Left lobe of liver (tissue), 2 donors: ENCODE measurements around the gene PML. TPM values are rescaled to one million over a fixed set of nuclear protein-coding genes. Genes with fewer than 3 reads are reported as not detected.

Experiments used
- ATAC-seq: fragments of 200-7000 bp; cut with Tn5 transposase; one replicate; pipeline ENCODE4 v1.9.1; 2020; ENCODE audit warnings: mild to moderate bottlenecking, moderate library complexity
- DNase-seq: peaks from one replicate; pipeline ENCODE4 v3.0.0-alpha.2; 2020; ENCODE audit warnings: low spot score
- total RNA-seq: library from RNA; stranded (reverse); gene quantifications from one replicate; pipeline ENCODE4 v1.2.1, GENCODE V29; 2021
- donor health status: DM: no; HTN: no; CAD: no; lungs with moderate emphysema.
- donor health status: DM: no; HTN: yes; CAD: no.

The PML gene
- total RNA-seq, 1 donor from 2014 or later: 15.5 TPM

DNA sequence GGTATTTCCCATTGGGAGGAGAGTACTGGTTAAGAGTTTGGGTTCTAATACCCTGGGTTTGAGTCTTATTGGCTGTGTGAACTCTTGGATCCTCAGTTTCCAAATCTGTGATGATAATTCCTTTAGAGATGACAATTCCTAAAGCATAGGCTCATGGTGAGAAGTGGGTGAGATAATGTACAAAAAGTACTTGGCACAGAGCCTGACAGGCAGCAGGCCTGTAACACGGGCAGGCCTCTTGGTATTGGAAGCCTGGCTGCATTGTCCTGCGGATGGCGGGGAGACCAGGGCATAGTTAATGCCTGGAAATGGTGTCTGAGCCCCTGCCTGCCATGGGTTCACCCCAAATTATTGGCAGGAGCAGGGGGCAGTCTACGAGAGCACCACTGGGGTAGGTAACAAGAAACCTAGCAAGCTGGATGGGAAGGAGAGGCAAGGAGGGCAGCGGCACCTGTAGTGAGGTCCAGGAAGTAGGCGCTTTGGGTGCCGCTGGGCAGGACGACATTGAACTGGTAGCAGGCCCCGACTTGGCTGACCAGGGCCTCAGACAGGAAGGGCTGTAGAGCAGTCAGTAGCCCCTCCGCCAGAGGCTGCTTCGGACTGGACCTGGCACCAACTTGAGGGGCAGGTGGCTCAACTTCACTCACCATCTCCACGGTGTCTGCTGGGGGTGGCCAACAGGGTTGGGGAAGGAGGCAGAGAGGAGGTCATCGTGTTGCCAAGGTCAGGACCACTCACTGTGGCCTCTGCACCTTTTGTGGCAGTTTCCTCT, 10.1 kb upstream of the PML start:
- no peak for DNase-seq
- no peak for ATAC-seq

DNA sequence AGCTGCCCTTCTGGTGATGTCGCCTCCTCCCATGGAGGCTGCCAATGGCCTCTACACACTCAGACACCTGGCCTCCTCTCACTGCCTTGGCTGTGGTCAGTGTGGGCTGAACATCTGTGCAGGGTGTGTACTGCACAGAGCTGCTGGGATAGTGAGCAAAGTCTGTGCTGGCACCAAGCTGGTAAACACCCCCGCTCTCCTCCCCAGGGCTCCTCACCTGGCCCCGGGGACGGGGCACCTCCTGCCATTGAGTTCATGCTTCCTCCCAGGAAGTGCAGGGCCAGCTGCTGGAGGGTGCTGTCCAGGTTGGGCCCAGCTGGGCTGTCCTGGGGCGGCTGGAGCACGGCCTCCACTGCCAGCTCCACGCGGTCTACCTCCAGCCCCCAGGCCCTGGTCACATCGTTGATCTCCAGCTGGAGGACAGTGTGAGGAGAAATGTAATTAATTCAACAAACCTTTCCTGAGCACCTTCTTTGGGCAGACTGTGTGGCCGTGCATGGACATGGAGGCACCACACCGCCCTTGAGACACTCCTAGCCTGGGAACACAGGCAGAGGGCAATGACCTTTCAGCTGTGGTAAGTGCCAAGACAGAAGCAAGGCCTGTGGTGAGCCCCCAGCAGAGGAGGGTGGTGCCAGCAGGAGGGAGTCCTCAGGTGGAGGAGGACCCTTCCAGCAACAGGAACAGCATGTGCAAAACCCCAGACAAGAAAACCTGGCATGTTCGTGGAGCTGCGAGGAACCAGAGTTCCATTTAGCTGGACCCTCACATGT, 9.2 kb upstream of the PML start:
- no peak for DNase-seq
- ATAC-seq: no peak

DNA sequence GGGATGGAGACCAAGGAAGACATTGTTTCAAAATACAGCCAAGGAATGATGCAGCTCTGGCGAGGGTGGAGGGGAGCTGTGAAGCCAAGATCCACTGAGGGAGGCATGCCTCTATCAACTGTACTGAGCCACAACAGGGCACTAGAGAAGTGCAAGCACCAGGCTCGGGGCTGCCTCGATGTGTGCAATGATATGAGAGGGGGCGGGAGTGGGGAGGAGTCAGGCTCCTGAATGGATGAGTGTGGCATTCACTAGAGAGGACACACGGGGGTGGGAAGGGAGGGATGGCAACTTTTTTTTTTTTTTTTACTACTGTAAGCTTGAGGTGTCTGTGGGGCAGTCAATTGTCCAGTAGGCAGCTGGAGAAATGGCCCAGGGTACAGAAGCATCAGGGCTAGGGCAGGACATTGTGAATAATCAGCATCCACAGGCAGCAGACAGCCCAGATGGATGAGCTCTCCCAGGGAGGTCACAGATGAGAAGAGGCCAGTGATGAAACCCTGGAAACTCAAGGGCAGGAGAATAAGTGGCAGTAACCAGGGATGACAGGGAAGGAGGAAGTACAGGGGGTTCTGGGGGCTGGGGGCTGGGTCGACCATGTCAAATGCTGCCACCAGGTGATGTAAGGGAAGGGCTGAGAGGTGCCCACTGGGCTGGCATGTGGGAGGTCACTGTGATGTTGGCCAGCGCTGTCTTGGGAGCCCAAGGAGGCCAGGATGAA, 8.3 kb upstream of the PML start:
- no peak for ATAC-seq
- no peak for DNase-seq

DNA sequence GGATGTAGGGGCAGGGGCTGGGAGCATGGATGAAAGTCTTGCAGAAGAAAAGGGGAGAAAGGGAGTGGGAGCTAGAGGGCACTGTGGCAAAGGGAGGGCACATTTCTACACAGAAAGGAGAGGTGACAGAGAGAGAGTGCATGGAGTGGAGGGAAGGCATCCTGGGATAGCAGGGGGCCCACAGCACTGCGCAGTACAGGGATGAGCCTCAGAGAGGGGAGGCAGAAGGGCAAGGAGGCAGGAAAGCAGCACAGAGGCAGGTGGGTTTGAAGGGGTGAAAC, 7.8 kb upstream of the PML start:
- DNase-seq (no peak), ATAC-seq (no peak)

DNA sequence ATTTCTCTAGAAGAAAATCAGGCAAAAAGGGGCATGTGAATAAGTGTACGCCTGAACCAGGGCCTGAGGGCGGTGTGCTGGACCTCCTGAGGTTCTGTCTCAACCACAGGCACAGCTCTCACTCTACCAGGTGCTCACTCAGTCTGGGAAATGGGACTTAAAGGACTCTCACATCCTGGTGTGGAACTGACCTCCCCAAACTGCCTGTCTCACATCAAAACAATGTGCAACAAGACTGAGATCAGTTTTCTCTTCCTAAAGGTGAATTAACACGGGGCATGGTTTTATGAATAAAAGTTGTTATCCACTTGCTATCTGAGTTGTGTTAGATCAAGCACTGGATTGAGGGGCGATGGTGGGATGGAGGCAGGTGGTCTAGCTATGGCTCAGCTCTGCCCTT, 7.3 kb upstream of the PML start:
- ATAC-seq (no peak), DNase-seq (no peak)

DNA sequence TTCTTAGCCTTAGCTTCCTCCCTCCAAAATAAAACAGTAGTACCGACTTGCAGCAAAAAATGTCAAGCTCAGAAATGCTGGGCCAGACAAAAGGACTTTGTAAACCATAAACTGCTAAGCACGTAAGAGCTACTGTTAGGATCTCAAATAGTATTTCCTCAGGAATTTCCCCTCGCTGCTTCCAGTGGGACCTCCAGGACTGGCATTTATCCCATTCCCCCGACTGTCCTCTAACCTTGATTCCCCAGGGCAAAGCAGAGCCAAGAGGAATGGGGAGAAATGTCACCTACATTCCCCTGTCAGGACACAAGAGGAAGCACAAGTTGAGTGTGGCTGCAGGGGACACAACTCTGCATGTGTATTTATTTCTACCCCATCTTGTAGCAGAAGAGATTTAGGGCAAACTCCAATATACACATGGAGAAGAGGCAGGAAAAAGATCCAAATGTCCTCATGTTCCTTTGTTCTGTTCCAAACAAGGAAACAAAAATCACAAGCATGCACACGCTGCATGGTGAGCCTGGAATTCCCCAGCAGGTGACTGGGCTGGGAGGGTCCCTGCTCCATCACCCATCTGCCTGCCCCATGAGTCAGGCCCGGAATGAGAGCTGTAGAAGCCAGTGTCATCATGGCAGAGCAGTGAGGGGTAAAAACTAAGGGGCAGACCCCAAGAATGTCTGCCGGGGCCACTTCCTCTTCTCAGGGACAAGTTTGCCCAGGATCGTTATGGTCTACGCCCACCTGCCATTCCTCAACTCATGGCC, 6.7 kb upstream of the PML start:
- DNase-seq (no peak), ATAC-seq (no peak)

DNA sequence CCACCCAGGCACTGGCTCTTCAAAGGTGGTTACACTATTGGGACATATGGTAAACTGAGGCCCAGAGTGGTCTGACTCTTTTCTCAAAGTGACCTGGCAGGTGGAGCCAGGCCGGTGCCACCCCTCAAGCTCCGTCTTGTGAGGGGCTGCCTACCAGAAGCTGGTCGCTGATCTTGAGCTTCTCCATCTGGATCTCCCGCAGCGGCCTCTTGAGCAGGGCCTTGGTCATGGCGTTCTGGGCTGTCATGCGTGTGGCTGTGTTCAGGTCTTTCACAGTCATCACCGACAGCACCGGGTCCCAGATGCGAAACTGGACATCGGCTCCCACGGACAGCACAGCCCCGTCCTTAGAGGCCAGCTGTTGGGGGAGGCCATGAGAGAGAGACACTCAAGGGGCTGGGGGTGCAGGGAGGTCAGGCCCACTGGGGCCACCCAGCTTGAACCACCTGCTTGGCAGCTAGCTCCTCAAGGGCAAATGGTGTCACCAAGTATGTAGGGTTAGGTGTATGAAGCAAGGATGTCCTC, 6.0 kb upstream of the PML start:
- ATAC-seq: no peak
- DNase-seq: no peak

DNA sequence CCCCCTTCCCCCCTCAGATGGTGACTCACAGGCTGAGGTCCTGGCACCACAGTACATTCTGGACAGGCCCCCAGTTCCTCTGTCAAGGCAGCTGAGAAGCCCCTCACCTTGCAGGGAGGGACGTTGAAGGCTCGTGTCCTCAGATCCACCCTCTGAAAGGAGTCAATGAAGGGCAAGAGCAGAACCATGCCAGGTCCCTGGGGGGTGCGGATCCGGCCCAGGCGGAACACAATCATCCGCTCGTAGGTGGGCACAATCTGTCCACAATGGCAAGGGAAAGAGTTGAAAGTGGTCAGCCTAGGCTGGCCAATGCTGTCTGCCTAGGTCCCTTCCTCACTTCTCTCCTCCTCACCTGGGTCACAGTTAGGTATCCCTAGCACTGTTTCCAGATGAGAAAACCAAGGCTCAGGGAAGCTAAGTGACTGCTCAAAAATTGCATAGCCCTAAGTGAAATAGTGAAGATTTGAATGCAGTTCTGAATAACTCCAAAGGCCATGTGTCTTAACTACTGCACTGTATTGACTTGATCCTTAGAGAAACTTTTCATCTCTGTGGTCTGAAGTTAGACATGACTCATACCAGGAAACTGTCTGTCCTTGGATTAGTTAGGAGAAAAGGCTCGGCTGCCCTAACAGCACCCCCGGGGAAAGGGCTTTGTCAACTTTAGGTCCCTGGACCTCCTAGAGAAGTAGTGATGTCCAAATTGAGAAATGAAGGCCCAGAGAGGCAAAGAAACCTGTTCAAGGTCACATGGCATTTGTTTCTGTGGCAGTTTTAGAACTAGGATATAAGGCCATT, 5.3 kb upstream of the PML start:
- ATAC-seq (no peak), DNase-seq (no peak)

DNA sequence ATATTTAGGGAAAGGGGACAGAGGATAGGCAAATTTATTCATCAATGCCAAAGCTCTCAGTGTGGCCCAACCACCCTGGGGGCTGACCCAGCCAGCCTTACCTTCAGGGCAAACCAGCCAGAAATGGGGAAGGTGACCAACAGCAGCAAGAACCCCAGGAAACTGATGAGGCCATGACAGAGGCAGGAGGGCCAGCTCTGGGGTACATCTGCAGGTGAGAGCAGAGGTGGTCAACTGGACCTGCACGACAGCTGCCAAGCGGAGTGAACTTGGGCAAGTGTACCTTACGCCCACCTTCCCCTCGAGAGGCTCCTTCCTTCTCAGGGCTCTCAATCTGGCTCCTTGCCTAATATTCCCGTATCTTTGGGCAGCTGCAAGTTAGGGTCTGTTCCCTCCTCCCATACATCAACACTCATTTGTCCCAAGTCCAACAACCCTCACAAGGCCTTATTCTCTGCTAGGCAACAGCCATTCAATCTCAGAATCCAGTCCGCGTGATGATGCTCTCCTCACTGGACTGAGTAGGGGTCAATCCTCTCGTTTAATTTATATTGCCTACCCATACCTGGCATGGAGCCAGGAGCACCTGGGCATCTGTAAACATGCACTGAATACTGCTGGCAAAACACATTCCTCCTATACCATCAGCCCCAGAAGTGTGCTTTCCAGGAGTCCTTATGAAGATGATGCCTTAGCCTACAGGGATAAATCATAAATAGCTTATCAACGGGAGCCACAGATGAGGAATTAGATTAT, 4.1 kb upstream of the PML start:
- ATAC-seq: no peak
- no peak for DNase-seq

DNA sequence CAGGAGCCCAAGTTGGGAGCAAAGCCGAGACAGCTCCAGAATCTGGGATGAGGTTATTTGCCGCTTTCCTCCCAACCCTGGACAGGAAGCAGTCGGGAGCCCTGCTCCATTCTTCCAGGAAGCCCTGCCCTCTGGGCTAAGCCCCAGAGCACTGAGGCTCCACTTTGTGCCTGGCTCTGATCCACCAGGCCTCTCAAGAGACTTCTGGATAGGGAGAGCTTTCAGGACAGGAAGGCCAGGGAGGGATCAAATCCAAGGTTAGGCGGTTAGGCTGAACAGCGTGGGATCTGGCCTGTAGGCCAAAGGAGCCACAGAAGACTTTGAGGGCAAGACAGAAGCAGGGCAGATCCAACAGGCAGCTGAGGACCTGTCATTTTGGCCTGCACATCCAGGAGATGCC, 3.3 kb upstream of the PML start:
- DNase-seq (no peak), ATAC-seq (peak; percentile 1)

DNA sequence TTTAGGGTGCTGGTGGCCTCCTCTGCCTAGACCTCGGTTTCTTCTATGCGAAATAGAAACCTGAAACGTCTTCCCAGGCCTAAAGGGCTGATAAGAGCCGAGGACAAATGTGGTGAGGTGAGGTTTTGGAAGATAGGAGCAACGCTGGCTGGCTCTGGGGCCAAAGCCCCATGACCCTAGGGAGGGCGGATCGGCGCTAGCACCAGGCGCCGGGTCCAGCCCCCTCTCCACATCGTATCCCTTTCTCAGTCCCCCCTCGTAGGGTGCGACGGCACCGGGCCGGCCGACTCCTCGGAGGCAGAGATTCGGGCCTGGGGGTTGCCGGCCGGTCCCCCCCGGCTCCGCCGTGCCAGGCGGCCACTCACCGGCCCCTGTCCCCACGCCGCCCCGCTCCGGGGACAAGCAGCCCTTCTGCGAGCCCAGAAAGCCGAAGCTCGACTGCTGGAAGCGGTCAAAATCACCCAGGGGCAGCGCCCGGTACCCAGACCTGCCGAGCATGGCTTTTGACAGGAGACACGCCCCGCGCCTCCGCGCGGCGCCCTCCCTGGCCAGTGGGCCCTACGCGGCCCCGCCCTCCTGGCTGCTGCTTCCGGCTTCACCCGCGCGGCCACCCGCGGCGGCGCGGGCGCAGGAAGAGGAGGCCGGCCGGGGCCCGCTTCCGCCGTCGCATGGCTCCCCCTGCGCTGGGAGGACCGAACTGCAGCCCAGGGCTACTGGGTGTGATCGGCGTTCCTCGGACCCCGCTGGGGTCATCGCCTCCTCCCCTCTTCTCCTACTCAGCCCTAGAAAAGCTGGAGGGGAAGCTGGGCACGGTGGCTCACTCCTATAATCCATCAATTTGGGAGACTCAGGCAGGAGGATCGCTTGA, 2.6 kb upstream of the PML start, which contains the start of gene STOML1:
Gene STOML1 (minus strand): TSS at position 570 of the 868 bp plus-strand sequence. CDS start 72 bp downstream, at position 498.
- peak; percentile 94 for DNase-seq
- peak; percentile 87 for ATAC-seq

DNA sequence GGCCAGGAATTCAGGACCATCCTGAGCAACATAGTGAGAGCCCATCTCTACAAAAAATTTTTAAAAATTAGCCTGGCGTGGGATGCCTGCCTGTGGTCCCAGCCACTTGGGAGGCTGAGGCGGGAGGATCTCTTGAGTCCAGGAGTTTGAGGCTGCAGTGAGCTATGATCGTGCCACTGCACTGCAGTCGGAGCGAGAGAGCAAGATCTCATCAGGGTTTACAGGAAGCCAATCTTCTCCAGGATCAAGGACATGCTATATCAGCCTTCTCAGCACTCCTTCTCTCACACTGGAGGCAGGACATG, 2.0 kb upstream of the PML start:
- ATAC-seq (no peak), DNase-seq (no peak)

DNA sequence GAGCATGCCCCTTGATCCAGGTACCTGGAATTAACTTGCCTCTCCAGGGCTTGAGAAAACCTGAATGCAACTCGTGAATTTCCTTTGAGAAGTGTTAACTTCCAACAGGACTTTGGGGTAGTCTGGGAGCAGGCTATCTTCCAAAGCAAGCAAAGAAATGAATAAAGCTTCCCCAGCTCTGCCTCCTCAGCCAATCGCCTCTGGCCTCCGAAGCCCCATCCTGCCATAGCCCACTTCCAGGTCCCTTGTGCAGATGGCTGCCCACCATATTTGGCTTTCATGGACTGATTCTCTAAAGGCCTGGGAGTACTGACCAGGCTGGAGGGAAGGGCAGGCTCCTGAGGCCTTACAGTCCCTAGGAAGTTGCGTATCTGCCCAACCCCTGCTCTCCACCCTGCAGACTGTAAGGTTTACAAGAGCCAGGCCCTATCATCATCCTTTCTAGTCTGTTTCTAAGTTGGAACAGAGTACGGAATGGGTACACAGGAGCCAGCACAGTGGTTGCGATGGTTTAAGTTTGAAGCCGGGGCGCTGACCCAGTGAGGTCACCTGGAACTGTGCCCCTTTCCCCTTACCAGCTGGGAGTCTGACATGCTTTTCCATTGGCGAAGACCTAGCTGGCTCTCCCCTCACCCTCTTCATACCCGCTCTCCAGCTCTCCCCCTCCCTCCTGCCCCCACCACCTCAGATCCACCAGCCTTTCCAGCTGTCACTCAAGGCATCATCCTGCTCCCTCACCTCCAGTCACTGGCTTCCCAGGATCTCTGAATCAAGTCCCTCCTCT, 1.1 kb upstream of the PML start:
- DNase-seq (no peak), ATAC-seq (no peak)

DNA sequence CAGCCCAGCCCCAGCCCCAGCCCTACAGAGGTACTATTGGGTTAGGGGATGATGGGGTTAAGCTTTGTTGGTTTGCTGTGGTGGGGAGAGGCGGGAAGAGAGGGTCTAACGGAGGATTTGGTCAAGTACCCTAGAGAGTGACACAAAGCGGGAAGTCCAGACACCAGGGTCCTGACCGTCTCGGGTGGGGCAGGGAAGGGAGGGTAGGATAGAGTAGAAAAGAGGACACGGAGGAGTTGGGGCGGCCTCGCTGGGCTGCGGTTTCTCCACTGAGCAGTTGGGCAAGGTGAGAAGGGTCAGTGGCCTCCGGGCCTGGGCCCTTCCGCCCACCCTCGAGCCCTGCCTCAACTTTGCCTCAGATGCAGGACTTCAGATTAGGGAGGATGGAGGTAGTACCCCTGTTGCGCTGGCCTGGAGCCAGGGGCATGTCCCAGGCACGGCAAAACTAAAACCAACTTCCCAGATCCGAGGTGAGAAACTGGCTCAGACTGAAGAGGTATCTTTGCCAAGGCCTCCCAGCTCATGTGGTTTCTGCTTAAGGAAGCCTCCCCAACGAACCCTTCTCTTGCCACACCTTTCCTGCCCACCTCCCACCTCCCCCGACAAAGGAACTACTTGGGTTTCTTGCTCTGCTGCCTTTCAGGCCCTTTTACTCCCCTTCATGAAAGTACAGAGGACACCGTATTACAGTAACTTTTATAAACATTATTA, 551 bp downstream of the PML start:
- ATAC-seq (peak; percentile 26), DNase-seq (peak; percentile 64)

DNA sequence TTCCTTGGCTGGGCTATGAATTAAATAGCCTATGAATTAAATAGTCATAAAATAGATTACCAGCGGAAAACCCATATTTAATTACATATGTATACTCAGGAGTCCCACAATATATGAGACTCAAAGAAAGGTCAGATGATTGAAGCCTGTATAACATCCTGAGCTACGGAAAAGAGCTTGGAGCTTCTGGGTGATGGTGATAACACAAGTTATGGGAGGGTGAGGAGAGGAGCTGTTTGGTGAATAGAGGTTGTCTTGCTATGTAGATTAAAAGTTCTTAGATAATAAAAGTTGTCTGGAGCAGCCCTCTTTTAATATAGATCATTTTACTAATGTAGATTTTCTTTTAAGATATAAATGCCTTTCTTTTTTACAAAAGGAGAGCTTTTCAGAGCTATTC, 1.8 kb downstream of the PML start:
- DNase-seq (no peak), ATAC-seq (no peak)

DNA sequence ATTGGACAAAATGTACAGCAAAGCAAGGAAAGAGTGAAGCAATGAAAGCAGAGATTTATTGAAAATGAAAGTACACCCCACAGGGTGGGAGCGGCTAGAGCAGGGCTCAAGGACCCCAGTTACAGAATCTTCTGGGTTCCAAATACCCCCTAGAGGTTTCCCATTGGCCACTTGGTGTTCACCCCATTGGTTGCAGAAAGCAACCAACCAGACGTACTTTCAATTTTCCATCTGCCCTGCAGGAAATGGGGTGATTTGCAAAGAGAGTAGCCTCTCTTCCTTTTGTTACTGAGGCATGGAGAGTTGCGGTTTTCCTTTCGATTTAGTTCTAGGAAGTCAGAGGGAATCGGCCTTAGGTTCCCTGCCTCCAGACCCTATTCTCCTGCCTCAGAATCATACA, 2.4 kb downstream of the PML start:
- ATAC-seq (no peak), DNase-seq (no peak)

DNA sequence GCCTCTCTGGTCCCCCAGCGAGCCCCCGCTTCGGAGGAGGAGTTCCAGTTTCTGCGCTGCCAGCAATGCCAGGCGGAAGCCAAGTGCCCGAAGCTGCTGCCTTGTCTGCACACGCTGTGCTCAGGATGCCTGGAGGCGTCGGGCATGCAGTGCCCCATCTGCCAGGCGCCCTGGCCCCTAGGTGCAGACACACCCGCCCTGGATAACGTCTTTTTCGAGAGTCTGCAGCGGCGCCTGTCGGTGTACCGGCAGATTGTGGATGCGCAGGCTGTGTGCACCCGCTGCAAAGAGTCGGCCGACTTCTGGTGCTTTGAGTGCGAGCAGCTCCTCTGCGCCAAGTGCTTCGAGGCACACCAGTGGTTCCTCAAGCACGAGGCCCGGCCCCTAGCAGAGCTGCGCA, 3.5 kb downstream of the PML start:
- ATAC-seq (no peak), DNase-seq (no peak)
